OCI-M2 (cell line): Measurements from ENCODE around the gene REPIN1.

Experiments
- DNase-seq: peaks from one replicate; lab custom pipeline; 2025; ENCODE audit not compliant: unreplicated experiment; lab: John Stamatoyannopoulos, UW

REPIN1 gene

DNA sequence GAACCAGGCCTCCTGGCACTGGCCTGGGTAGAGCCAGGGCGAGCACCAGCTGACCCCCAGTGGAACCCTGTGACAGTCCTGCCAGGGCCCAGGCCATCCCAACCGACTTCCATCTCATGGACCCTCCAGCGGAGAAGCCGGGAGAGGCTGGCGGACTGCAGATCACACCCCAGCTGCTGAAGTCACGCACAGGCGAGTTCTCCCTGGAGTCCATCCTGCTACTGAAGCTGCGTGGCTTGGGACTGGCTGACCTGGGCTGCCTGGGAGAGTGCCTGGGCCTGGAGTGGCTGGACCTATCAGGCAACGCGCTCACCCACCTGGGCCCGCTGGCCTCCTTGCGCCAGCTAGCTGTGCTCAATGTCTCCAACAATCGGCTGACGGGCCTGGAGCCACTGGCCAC lies 31.9 kb upstream of the REPIN1 start:
- DNase-seq = no peak

GRCh38 chr7:150337179-150337578 lies 31.4 kb upstream of the REPIN1 start:
- DNase-seq = no peak

DNA sequence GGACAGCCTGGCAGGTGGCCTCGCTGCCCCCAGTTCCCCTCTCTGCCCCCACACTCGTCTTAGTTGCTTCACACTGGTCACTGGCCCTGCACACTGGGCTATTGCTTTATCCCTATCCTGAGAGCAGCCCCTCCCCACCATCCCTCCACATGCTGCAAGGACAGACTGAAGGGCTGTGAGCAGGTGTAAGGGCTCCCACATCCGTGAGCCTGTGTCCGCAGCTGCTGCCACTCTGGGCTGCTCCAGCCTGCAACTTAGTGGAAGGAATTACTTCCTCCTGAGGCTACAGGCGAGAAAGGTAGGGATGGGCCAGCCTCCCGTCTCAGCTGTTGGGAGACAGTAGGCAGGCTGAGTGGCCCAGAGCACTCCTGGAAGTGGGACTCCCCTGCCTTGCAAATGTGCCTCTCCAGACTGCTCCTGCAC lies 31.0 kb upstream of the REPIN1 start:
- no peak for DNase-seq

- DNase-seq = no peak
These were observed 30.3 kb upstream of the REPIN1 start for GRCh38 chr7:150338166-150338829.

DNA sequence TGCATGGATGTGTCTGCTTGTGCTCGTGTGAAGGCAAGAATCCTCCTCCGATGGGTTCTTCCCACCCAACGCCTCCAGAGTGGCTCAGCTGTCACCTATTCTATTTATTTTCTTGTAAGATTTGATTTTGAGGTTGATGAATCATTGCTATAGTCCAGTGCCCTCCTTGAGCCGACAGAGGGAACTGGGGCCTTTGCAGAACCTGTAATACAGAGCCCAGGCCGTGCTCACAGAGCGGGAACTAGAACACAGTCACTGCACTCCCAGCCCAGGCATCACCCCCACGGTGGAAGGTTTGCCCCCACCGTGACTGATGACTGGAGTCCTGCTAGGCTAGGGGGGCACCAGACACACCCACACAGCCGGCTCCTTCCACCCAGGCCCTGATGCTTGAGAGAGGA lies 29.2 kb upstream of the REPIN1 start:
- DNase-seq = no peak

DNA sequence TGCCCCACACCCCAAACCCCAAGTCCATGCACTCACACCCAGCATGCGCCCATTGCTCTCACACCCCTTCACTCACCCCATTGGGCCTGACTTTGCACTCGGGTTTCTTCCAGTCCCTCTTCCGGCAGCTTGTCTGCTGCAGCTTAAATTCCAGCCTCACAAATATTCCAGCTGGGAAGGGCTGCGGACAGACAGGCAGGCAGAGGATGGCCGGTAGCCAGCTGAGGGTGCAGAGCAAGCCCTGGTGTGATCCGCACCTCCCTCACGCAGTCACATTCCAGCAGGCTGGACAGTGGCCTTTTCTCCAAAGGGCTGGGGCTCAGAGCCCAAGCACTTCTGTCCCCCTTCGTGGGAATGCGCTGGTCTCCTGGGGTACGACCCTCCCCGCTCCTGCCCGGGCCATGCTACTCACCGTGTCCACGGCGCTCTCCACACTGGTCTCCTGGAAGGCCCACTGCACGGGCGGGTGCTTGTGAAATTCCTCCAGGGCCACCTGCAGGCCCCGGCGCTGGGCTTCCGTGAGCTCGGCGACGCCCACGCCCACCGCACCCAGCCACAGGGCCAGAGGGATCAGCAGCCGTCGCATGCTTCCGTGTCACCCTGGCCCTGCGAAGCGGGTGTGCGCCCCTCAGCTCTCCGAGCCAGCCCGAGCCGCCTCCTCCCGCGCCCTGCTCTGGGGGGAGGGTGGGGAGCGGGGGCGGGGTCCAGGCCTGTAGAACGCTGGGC lies 28.4 kb upstream of the REPIN1 start:
- no peak for DNase-seq

GRCh38 chr7:150340875-150341262 lies 27.8 kb upstream of the REPIN1 start:
- DNase-seq = no peak

DNA sequence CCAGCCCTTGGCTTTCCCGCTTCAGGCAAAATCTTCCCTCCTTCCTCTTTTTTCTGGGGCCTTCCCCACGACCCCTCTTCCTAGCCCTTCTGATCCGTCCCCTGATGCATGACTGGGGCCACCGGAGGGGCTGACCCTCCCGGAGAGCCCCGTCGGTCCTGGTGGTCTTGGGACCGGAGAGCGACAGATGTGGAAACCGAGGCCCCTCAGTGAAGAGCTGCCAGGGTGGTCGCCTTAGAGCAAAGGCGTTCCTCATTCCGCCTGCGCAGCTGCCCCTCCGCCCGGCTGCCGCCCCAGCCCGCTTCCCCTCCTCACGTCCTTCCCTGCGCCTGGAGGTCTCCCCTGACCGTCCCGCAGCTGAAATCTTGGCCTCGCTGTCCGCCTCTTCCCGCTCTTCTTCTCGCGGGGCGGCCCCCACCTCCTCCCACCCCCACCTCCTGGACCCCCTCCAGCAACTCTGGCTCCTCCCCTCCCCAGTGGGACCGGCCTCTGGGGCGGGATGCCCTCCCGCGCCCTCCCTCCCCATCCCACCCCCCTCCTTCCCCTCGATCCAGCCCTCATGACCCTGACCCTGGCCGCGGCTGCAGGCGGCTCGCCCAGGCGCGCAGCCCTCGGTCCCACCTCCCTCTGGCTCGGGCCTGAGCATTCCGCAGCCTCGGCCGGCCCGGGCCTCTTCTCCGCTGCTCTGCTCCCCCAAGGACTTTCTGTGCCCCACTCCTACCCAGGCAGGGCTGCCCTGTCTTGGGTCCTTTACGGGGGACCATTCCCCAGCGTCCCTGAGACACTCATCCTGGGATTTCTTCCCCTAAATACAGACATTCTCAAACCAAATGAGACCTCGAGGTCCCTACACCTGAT lies 27.1 kb upstream of the REPIN1 start, which contains the start of gene RARRES2:
Gene RARRES2 (minus strand): TSS at position 367 of the 858 bp plus-strand sequence. CDS start 1,020 bp downstream, outside the sequence.
- no peak for DNase-seq

GRCh38 chr7:150342121-150342408 lies 26.6 kb upstream of the REPIN1 start:
- DNase-seq = no peak

GRCh38 chr7:150343225-150343624 lies 25.4 kb upstream of the REPIN1 start:
- no peak for DNase-seq

DNA sequence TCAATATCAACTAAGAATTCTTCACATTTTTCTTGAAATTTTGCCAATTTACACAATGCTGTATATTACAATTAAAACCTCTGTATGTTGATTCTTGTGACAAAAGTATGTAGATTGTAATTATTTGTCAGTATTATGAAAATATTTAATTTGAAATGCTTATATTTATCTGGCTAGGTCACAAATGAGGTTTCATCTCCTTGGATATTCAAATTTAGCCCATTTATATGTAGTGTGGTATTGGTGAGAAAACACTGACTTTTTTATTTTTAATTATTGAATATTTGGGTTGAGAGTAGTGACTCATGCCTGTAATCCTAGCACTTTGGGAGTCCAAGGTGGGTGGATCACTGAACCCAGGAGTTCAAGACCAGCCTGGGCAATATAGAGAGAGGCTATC lies 24.3 kb upstream of the REPIN1 start:
- no peak for DNase-seq

- no peak for DNase-seq
These were observed 23.6 kb upstream of the REPIN1 start for GRCh38 chr7:150345012-150345411.

- no peak for DNase-seq
These were observed 21.7 kb upstream of the REPIN1 start for GRCh38 chr7:150346922-150347321.

- DNase-seq = no peak
These were observed 16.9 kb upstream of the REPIN1 start for GRCh38 chr7:150351587-150352194.

DNA sequence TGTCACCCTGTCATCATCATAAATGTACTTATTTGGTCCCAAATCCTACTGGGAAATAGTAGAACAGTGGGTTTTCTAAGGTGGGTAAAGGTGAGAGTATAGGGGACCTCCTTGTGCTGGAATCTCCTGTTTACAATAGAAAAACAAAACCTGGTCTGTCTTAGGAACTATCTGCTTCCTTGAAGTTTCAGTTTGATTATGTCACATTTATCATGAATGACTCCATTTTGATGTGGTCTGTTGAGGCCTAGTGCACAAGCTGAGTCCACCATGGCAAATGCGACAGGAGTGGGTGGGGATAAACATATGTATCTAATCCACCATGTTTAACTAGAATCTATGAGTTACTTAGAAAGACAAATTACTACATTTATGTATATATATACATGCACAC lies 13.0 kb upstream of the REPIN1 start:
- no peak for DNase-seq

DNA sequence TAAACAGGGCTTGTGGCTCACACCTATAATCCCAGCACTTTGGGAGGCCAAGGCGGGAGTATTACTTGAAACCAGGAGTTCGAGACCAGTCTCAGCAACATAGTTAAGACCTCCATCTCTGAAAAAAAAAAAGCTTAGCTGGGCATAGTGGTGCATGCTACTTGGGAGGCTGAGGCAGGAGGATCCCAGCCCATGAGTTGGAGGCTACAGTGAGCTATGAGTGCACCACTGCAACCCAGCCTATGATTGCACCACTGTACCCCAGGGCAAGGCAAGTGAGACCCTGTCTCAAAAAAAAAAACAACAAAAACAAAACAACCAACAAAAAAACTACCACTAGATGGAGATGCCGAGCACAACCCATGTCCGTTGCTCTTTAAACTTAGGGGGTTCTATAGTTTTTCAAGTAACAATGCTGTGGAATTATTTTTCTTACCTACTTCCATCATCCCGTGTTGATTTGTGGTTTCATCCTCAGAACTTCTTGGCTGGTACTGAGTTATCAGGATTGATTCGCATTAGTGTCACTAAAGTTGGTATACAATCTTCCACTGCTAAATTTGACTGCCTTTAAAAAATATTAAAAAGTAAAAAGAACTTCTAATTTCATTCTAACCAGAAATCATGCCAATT lies 12.2 kb upstream of the REPIN1 start:
- peak; percentile 58 for DNase-seq

DNA sequence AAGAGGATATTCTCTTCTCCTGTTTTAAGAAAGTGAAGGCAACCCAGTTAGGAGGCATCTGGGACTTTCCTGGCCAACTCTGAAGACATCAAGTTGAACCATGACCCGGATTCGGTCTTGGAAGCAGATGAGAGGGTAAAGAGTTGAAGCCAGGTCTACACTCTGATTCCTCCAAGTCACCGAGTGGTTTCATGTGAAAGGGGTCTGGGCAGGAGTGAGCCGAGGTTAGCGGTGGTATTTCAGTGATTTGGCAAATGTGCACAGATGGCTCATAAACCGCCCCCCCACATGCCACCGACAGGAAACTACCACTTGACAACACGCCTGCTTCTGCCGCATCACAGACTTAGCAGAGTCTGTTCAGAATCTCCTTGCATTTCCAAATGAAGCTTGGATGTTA lies 11.4 kb upstream of the REPIN1 start:
- DNase-seq = no peak

GRCh38 chr7:150357771-150358427 lies 10.7 kb upstream of the REPIN1 start:
- DNase-seq = no peak

- DNase-seq = no peak
These were observed 10.2 kb upstream of the REPIN1 start for GRCh38 chr7:150358433-150358832.

GRCh38 chr7:150358988-150359621 lies 9.5 kb upstream of the REPIN1 start:
- no peak for DNase-seq
